GM18511 (cell line): ENCODE measurements around the gene SLC9A3.

Experiments
- ATAC-seq: cut with Tn5 transposase; IDR thresholded peaks from one replicate; pipeline ENCODE4 v1.9.1; 2021; ENCODE audit warnings: mild to moderate bottlenecking, moderate library complexity; ENCODE audit not compliant: unreplicated experiment

Gene SLC9A3

DNA sequence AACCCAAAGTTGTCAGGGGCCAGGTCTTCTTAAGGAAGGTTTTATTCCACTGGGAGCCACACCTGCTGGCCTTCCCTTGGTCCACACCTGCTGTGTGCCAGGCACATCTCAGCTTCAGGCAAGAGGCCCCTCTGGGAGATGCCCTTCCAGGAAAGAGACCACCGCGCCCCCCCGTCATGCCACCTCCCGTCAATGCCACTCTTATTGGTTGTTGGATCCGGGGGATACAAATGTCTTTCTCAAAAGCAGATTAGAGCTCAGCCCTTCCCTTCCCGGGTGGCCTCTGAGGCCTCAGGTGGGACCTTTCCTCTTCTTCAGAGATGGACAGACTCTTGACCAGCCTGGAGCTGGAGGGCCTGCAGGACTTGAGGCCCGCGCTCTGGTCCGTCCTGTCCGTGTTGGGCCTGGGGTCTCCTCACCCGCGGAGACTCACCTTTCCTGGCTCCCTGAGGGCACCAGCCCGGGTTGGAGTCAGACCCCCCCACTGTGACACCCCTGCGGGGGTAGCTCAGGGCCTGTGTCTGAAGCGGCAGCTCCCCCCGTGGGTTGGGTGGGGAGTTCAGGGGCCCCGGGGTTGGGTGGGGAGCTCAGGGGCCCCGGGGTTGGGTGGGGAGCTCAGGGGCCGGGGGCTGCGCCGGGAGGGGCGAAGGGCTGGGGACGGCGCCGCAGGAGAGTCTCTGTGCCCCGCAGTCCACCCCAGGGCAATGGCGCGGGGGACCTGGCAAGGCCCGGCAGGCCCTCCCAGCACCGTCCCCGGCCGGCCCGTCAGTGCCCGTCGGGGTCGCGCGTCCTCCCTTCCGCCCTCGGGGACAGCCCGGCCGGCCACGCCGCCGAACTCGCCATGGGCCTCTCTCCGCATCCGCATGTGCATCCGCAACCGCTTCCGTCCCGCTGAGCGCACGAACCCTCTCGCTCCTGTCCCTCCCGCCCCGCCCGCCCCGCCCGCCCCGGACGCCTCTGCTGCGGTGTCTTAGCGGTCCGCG is 3.7 kb upstream of the SLC9A3 start:
- ATAC-seq = no peak

DNA sequence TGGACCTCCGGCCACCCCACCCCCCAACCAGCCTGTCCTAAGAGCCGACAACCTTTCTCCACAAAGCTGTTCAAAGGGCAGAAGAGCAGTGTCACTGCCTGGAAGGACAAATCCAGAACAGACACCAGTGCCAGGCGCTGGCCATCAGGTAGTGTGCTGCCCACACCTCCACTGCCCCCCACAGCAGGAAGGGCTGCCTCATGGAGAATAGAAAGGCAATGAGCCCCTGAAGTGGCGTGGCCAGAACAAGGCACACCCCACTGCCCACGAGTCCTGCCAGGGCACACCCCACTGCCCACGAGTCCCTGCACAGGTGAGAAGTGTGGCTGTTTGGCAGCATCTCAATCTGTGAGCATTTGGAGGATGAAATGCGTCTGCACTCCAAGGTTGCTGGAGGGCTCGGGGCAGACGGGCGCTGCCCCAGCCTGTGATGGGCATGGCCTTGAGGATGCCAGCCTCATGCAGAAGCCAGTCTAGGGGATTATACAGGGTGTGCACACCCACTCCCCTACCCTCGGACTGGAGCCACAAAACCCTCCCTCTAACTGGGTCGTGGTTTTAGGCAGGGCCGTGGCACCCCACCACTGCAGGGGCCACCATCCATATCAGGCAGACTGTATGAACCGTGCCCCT is 2.3 kb upstream of the SLC9A3 start:
- no peak for ATAC-seq

DNA sequence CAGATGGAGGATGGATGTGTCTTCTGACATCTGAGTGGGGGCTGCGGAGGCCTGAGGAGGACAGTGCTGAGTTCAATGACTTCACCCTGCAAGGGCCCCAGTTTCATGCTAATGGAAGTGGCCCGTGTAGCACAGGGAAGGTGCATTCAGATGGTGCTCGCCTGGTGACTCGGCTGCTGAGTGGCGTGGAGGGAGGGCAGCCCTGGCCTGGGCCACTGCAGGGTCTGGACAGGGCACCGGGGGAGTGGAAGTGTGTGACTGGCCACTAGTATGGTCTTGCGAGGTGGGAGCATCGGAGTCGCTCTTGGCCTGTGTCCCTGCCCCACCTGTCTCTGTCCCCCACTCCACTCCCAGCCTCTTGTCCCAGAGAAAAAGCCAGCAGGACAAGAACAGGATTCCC is 1.7 kb upstream of the SLC9A3 start:
- ATAC-seq = no peak

DNA sequence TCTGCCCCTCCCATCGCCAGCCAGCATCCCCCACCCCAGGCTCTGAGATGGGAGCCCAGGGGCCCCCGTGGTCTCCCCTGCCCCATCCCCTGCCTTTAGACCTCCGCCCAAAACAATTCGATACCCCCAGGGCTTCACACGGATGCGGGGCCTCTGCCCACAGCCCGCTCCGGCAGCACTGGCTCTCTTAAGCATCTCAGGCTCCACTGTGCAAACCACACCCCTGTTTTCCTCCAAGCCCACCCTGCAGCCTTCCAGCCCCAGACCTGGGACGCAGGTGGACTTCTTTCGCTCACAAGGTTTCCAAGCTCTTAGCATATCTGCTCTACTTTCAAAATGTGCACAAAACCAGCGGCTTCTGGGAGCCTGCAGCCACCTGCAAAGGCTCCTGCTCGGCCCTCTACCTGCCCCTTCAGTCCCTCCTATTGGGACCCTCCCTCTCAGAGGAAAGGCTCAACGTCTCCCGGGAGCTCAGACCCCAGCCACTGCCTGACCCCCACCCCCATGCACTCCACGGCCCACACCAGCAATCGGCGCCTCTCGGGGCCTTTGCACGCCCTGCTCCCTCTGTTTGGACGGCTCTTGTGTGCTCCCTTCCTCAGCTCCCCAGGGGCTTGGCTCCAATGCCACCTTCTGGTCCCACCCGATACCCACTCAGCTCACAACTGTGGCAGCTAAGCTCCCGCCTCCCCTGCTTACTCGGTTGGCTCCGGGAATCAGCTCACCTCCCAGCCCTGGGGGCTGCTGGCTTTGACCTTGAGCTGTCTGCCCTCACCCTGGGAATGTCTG is 918 bp upstream of the SLC9A3 start:
- no peak for ATAC-seq

DNA sequence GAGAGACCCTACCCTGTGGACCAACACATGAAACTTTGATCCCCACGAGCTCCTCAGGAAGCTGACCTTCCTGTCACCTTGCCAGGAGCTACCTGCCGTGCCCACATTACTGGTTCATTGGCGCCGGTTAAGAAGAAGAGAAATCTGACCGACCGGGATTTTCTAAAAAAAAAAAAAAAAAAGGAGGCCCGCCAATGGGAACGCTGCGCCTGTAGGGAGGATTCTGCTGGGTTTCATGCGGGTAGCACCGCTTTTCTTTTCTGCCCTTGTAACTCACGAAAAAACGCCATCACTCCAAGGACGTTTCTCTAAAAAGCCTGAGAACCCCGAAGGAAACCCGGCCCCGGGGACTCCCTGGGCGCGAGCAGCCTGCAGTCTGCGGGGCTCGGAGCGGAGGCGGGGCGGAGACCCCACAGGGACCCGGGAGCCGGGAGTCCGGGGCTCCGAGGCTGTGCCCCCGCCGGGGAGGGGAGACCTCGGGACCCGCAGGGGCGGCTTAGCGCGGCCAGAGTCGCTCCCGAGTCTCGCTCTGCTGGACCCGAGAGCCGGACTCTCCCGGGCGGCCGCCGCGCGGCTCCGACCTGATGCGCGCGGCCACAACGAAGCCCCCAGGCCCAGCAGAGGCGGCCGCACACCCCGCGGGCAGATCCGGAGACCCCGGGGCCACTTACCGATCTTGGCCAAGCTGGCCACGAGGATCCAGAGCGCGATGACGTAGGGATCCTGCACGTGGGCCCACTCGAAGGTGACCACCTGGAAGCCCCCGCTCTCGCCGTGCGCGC is 617 bp downstream of the SLC9A3 start:
- ATAC-seq = no peak

DNA sequence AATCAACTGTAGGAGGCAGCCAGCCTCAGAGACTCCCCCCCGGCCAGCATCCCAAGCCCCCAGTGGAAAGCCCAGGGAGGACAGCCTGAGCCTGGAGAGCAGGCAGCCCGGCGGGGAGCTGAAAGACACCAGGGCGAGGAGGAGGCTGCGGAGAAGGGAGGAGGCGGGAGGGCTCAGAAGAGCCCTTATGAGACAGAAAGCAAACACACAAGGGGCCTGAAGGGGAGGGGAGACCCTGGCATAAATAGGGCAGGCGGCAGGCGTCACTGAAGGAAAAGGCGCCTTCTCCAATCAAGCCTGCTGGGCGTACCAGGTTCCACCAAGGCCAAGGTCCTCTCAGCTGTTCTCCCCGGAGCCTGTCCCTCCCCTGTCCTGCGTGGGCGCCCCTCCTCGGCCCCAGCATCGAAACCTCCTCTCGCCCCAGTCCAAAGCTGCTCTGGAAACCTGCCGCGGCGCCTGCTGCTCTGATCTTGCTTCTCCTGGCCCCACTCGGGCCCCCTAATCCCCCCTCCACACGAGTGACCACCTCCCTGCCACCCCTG is 1.3 kb downstream of the SLC9A3 start:
- ATAC-seq = no peak

DNA sequence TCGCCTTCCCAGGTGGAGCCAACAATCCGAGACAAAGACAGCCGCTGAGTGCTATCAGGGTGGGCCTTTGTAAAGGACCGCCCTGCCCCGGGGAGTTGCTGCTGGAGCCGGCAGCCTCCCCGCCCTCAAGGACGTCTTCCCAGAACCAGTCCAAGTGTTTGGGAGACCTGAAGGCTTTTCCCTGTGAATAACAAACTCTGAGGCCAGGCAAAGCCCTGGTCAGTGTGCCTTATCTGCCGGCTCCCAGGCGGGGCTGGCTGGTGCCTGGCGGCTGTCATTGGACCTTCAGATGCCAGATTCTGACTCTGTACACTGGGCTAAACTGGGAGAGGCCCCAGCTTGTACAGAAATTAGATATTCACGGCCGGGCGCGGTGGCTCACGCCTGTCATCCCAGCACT is 2.1 kb downstream of the SLC9A3 start:
- ATAC-seq = no peak

DNA sequence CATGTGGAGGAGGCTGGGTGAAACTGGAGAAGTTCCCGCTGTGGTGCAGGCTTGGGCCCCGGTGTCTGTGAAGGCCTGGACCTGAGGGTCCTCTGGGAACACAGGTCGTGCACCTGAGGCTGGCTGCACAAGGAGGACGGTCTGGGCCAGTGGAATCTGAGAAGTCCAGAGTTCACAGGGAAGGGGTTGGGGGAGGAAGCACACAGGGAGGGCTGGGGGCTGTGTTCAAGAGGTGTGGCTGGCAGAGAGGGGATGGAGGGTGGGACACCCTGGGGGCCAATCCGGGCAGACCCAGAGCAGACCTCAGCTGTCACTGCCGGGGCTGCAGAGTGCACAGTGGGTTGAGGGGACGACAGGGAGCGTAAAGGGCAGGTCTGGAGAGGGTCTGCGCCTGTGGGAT is 2.6 kb downstream of the SLC9A3 start:
- no peak for ATAC-seq

DNA sequence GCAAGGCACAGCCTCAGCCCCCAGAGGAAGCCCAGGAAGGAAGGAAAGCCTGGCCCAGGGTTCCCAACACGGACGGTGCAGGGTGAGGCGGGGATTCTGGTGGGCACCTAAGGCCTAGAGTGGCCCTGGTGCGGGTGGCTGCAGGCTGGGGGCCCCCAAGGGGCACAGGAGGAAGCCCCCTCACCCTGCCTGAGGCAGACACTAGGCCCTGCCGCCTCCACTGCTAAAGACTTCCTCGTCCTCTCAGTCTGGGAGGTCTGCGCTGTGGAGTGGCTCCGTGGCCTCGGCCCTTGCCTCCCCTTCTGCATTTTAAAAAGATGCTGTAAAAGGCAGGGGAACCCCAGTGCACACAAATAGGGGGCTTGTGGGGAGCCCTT is 3.4 kb downstream of the SLC9A3 start:
- no peak for ATAC-seq

DNA sequence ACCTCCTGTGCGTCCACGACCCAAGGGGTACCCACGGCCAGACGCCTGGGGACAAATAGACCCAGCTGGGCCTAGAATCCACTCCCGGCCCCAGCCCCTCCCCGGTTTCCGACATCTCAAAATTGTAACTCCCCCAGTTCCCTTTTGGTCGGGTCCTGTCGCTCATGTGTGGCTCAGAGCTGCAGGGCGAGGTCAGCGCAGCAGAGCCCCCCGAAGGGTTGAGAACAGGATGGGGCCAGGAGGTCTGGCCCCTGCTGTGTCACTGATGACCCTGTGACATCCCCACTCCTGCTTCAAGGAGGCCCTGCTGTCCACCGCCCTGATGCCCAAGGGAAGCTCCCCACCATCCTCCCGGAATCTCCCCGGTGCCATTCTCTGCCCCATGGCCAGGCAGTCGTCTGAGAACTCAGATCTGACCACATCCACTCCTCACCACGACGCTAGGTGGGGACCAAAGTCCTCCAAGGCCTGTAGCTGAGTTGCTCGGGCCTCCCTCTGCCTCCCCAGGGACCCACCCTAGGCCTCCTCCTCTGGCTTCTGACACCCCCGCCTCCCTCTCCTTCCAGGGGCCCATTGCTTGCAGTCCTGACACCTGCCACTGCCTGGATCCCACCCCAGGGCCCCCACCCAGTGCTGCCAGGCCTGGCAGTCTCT is 3.9 kb downstream of the SLC9A3 start:
- ATAC-seq = no peak

DNA sequence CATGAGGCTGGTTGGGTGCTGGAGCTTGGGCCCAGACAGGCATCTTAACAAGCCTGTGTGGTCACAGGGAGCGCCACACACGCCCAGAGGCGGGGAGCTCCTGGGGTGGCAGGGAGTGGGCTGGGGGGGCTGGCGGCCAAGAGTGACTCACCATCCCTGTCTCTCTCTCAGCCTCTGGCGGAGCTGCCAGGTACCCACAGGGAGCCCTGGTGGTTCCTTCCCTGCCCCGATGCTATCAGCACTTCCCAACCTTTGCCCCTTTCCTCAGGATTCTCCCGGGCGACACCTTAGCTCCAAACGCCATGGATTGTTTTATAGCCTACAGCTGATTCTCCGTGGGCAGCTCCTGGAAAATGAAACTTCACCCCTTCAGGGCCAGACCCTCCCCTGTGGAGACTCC is 5.5 kb downstream of the SLC9A3 start:
- ATAC-seq = no peak

DNA sequence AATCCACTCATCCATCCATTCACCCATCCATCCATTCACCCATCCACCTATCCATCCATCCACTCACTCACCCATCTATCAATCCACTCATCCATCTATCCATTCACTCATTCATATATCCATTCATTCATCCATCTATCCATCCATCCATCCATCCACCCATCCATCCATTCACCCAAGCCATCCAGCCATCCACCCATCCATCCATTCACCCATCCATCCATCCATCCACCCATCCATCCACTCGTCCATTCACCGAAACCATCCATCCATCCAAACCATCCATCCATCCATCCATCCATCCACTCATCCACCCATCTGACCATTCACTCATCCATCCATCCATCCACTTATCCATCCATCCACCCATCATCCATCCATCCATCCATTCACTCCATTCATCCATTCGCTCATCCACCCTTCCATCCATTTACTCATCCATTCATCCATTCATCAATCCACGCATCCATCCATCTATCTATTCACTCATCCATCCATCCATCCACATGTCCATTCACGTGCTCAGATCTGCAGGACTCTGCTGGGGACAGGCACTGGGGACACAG is 6.6 kb downstream of the SLC9A3 start:
- no peak for ATAC-seq

DNA sequence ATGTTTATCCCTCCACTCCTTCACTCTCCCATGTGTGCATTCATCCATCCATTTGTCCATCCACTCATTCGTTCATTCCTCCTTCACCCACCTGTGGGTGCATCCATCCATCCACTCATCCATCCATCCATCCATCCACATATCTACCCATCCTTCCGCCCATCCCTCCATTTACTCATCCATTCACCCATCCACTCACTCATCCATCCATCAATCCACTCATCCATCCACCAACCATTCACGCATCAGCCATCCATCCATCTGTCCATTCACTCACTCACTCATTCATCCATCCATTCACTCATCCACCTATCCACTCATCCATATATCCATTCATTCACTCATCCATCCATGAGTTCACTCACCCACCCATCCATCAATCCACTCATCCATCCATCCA is 7.3 kb downstream of the SLC9A3 start:
- no peak for ATAC-seq

DNA sequence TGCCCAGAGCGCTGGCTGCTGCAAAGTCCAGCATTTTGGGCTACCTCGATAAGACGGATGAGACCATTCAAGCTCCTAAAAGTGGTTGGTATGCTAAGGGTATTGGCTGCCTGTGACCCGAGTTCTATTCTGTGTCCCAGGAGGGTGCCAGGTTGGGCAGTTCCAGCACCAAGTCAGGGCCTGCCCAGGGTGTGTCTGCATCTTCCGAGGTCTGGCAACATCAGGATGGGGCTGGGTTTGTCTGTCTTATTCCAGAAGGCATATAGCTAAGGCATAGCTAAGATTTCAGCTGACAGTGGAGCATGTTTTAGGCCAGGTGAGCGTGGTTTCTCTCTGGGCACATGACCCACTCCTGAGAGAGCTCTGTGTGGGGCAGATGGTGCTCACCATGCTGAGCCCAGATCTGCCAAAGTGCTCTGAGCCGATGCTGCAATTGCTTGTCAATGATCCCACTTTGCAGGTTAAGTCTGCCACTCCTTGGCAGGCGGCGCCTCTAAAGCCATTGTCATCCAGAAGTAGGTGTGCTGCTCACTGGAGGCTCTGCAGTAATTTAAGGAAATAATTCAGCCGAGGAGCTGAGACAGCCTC is 7.8 kb downstream of the SLC9A3 start:
- ATAC-seq = no peak

DNA sequence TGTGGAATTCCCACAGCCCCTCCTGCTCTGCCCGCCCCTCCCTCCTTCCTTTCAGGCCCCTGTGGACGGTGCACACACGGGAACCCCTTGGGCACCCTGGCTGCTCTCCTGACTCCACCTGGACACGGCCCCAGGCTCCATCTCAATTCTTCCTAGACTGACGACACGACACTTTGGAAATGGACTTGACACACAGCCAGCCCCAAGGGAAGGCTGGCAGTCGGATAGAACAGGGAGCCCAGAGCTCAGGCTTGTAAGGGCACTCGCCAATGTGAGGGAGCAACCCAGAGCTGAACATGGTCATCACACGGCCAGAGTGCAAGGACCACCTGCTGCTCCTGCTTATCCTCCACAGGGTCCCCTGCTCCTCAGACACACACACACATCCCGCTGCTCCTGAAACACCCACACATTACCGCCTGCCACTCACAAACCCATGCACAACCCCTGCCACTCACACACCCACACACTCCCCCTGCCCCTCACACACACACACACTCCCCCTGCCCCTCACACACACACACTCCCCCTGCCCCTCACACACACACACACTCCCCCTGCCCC is 8.9 kb downstream of the SLC9A3 start:
- ATAC-seq = no peak

DNA sequence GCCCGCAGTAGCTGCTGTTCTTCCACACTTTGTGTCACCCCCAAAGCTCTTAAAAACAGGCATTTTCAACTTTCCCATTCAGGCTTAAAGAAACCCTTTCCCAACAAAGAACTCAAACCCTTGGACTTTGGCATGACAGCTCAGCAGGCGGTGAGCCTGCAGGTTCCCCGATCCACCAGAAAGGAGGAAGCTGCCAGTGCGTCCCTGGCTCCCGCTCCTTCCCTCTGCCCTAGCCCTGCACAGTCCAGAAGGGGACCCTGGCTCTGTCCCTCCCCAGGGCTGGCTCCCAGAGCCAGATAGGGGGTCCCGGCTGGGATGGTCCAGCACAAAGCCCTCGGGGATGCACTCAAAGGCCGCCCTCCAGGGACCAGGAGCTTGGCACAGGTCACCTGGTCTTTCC is 9.6 kb downstream of the SLC9A3 start:
- ATAC-seq = no peak

DNA sequence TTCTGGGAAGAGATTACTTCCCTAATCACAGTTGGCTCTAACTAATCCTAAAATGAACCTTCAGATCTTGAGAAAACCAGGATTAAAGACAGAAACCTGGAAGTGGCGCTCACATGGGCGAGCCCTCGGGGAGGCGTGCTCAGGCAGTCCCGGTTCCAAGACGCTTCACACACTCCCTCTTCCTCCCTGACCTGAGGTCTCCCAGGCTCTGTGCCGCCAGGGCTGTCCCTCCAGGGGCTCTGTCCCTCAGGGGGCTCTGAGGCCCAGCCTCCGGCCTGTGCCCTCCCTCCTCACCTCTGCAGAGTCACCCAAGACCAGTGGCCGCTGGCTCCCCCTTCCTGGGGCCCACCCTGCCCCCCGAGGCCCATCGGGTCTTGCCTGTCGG is 10.2 kb downstream of the SLC9A3 start:
- ATAC-seq = no peak

DNA sequence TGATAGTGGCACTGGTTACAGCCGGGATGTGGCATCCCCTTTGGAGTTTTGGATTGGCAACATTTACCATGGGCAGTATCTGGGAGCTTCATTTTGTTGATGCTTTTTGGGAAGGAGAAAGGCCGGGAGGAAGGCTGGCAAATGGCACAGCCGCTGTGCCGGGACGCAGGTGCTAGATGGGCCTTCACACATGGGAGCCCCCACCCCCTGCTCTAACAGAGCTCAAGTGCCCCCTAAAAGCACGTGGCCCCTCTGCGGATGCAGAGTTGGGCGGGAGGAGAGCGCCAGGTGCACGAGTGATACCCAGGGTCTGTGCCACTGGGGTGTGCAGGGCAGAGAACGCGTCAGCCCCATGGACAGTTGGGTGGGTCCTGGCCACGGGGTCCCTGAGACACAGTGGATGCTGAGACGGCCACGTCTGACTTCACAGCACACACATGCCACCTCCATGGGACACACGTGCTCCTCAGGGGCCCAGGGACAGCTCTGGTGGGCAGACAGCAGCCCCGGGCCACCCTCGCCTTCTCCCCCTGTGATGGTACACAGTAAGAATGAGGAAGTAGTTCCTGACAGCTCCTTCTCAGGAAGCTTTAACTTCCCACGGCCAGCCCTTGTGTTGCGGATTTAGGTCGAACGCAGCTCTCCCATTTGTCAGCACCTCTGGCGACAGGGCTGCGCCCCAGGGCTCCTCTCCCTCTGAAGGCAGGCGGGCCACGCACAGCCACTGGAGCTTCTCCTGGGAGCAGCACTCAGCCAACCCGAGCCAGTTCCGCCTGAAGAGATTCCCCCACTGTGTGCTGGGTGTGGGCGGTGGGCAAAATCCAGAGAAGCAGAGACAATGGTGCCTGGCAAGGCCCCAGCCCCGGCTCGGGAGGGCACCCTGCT is 10.8 kb downstream of the SLC9A3 start:
- no peak for ATAC-seq
